Activated naive CD4-positive, alpha-beta T cell treated with anti-CD3 and anti-CD28 coated beads, Interleukin-2, amount 50 U/mL, for 24 hours (primary cell): ENCODE measurements around the gene CD27.
"Not testable (repeated sequence)": the region's sequence is repeated elsewhere in the genome, so short reads cannot be mapped to it uniquely, and the experiment has no call there.

Experiments used
- H3K27ac Mint-ChIP-seq: one replicate; pipeline ENCODE4 v1.8.0; 2021; ENCODE audit warnings: mild to moderate bottlenecking, mixed read lengths
- H3K27me3 Mint-ChIP-seq: one replicate; pipeline ENCODE4 v1.8.0; 2021; ENCODE audit warnings: mixed read lengths
- H3K36me3 Mint-ChIP-seq: one replicate; pipeline ENCODE4 v1.8.0; 2021; ENCODE audit warnings: mixed read lengths
- H3K4me1 Mint-ChIP-seq: one replicate; pipeline ENCODE4 v1.8.0; 2021; ENCODE audit warnings: mixed read lengths
- H3K4me3 Mint-ChIP-seq: one replicate; pipeline ENCODE4 v1.8.0; 2021; ENCODE audit warnings: mild to moderate bottlenecking, mixed read lengths
- H3K9me3 Mint-ChIP-seq: one replicate; pipeline ENCODE4 v1.8.0; 2021; ENCODE audit warnings: mixed read lengths

Gene CD27

GRCh38 chr12:6488240-6488639 lies 43.5 kb downstream of the CD27 start:
- no peak overlapping the region for H3K4me3 Mint-ChIP-seq
- no peaks in the 10 kb centered on the region for H3K9me3 Mint-ChIP-seq
- peaks cover 6% of the 10 kb centered on the region for H3K36me3 Mint-ChIP-seq
- H3K4me1 Mint-ChIP-seq: peaks cover 7% of the 10 kb centered on the region
- no peak overlapping the region for H3K27ac Mint-ChIP-seq
- no peaks in the 10 kb centered on the region for H3K27me3 Mint-ChIP-seq

GRCh38 chr12:6489449-6489848 lies 44.7 kb downstream of the CD27 start:
- H3K27me3 Mint-ChIP-seq: no peaks in the 10 kb centered on the region
- H3K4me1 Mint-ChIP-seq: peaks cover 10% of the 10 kb centered on the region
- H3K9me3 Mint-ChIP-seq: no peaks in the 10 kb centered on the region
- peaks cover 6% of the 10 kb centered on the region for H3K36me3 Mint-ChIP-seq
- no peak overlapping the region for H3K4me3 Mint-ChIP-seq
- no peak overlapping the region for H3K27ac Mint-ChIP-seq

- not testable (repeated sequence) for H3K9me3 Mint-ChIP-seq, H3K4me3 Mint-ChIP-seq, H3K36me3 Mint-ChIP-seq, H3K27ac Mint-ChIP-seq, H3K27me3 Mint-ChIP-seq
- peaks cover 22% of the 10 kb centered on the region for H3K4me1 Mint-ChIP-seq
Measured at GRCh38 chr12:6490673-6491072, 45.9 kb downstream of the CD27 start.

- Mint-ChIP-seq H3K27me3 (no peaks in the 10 kb centered on the region), H3K4me1 (peaks cover 34% of the 10 kb centered on the region), H3K4me3 (peak within 1 kb of the TSS; percentile 94), H3K36me3 (peaks cover 9% of the 10 kb centered on the region), H3K27ac (peak within 1 kb of the TSS; percentile 95), H3K9me3 (no peaks in the 10 kb centered on the region)
Measured at GRCh38 chr12:6492838-6493496, 48.2 kb downstream of the CD27 start, which contains the start of gene MRPL51. Gene MRPL51 (minus strand): TSS chr12:6493262. CDS start chr12:6493136, 126 bp downstream.

GRCh38 chr12:6493497-6494257 lies 48.9 kb downstream of the CD27 start, which contains the start of gene NCAPD2:
Gene NCAPD2 (plus strand): TSS chr12:6494102. CDS start chr12:6495099, 997 bp downstream.
- H3K9me3 Mint-ChIP-seq: no peaks in the 10 kb centered on the region
- peak within 1 kb of the TSS; percentile 94 for H3K4me3 Mint-ChIP-seq
- peak within 1 kb of the TSS; percentile 95 for H3K27ac Mint-ChIP-seq
- no peaks in the 10 kb centered on the region for H3K27me3 Mint-ChIP-seq
- peaks cover 38% of the 10 kb centered on the region for H3K4me1 Mint-ChIP-seq
- H3K36me3 Mint-ChIP-seq: peaks cover 9% of the 10 kb centered on the region

GRCh38 chr12:6494258-6494743 lies 49.5 kb downstream of the CD27 start:
- Mint-ChIP-seq H3K4me1 (peaks cover 38% of the 10 kb centered on the region), H3K27ac (peak overlapping the region; percentile 95), H3K4me3 (peak overlapping the region; percentile 94), H3K27me3 (no peaks in the 10 kb centered on the region), H3K36me3 (peaks cover 9% of the 10 kb centered on the region), H3K9me3 (no peaks in the 10 kb centered on the region)

DNA sequence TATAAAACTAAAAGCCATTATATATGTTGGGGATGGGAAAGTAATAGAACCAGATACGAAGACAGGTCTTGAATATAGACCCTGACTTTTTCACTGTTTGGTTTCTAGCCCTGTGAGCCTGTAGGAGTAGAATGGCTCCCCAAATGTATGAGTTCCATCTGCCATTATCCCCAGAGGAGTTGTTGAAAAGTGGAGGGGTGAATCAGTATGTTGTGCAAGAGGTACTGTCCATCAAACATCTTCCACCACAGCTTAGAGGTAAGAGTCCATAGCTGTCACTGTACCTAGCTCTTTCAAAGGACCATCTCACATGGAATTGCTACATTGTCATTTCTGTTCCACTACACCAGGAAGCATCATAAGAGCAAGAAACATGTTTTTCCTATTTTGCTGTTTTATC lies 50.2 kb downstream of the CD27 start:
- H3K36me3 Mint-ChIP-seq: peaks cover 9% of the 10 kb centered on the region
- H3K4me1 Mint-ChIP-seq: peaks cover 38% of the 10 kb centered on the region
- no peaks in the 10 kb centered on the region for H3K9me3 Mint-ChIP-seq
- H3K27me3 Mint-ChIP-seq: no peaks in the 10 kb centered on the region
- peak overlapping the region; percentile 95 for H3K27ac Mint-ChIP-seq
- peak overlapping the region; percentile 94 for H3K4me3 Mint-ChIP-seq

- Mint-ChIP-seq H3K4me1 (peaks cover 32% of the 10 kb centered on the region), H3K27ac (peak overlapping the region; percentile 86)
- not testable (repeated sequence) for H3K27me3 Mint-ChIP-seq, H3K9me3 Mint-ChIP-seq, H3K4me3 Mint-ChIP-seq, H3K36me3 Mint-ChIP-seq
Measured at GRCh38 chr12:6497291-6497690, 52.5 kb downstream of the CD27 start.

- Mint-ChIP-seq H3K27ac (no peak overlapping the region), H3K4me3 (no peak overlapping the region), H3K9me3 (no peaks in the 10 kb centered on the region), H3K27me3 (no peaks in the 10 kb centered on the region), H3K4me1 (peaks cover 18% of the 10 kb centered on the region), H3K36me3 (peaks cover under 1% of the 10 kb centered on the region)
Measured at GRCh38 chr12:6500466-6500865, 55.7 kb downstream of the CD27 start.
